Endothelial cell of umbilical vein (primary cell): ENCODE data around the gene SLC30A4.

ENCODE experiments used
- POLR2A ChIP-seq: IDR thresholded peaks from 2 replicates; pipeline ENCODE4 v1.6.1; 2012; ENCODE audit warnings: low read depth, mild to moderate bottlenecking, control low read depth, low read length
- TF ChIP-seq, protein P1 (sequence below), 2 donors: IDR thresholded peaks; 1 replicate in 1 of 2; 2 replicates in 1 of 2; pipeline ENCODE4 v1.5.1; 2011; ENCODE audit warnings: low read length in 2 of 2, mild to moderate bottlenecking in 2 of 2, moderate library complexity in 2 of 2, control low read depth in 1 of 2, inconsistent platforms in 1 of 2, low read depth in 1 of 2; ENCODE audit not compliant: insufficient read depth in 1 of 2; ENCODE audit errors: extremely low read depth in 1 of 2

DNA sequence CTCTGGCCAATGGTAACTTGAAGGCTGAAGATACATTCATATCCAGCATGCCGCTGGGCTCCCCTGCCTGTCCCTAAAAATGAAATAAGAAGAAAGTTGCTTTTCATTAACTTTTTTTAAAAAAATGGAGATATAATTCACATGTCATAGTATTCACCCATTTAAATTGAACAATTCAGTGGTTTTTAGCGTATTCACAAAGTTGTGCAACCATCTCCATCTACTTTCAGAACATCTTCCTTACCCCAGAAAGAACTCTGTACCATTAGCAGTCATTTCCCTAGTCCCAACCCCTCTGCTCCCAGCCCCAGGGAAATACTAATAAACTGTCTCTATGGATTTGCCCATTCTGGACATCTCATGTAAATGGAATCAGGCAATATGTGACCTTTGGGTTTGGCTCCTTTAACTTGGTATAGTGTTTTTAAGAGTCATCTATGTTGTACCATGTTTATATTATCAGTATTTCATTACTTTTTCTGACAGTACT, 88.4 kb downstream of the SLC30A4 start:
- TF ChIP-seq, protein P1, sequence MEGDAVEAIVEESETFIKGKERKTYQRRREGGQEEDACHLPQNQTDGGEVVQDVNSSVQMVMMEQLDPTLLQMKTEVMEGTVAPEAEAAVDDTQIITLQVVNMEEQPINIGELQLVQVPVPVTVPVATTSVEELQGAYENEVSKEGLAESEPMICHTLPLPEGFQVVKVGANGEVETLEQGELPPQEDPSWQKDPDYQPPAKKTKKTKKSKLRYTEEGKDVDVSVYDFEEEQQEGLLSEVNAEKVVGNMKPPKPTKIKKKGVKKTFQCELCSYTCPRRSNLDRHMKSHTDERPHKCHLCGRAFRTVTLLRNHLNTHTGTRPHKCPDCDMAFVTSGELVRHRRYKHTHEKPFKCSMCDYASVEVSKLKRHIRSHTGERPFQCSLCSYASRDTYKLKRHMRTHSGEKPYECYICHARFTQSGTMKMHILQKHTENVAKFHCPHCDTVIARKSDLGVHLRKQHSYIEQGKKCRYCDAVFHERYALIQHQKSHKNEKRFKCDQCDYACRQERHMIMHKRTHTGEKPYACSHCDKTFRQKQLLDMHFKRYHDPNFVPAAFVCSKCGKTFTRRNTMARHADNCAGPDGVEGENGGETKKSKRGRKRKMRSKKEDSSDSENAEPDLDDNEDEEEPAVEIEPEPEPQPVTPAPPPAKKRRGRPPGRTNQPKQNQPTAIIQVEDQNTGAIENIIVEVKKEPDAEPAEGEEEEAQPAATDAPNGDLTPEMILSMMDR (IDR thresholded peaks at IDR 0.05; ENCODE audit: extremely low read depth in 1 of 2, insufficient read depth in 1 of 2, low read depth in 1 of 2, low read length in 2 of 2), result no peak
- TF ChIP-seq POLR2A, result no peak
